Prostate gland (tissue), 2 donors: ENCODE data around the gene PICALM.

Experiments used
- CTCF ChIP-seq, 4 experiments: fragments of 200-600 bp in 2 of 4; fragments of 450-650 bp in 2 of 4; sonication (generic) in 2 of 4; IDR thresholded peaks; 1 replicate in 3 of 4; 2 replicates in 1 of 4; pipeline ENCODE4 v1.5.1; 2016 to 2019; ENCODE audit warnings: antibody characterized with exemption in 4 of 4, mild to moderate bottlenecking in 2 of 4, moderate library complexity in 2 of 4
- POLR2A ChIP-seq: fragments of 450-650 bp; IDR thresholded peaks from one replicate; pipeline ENCODE4 v1.6.1; 2016; ENCODE audit warnings: antibody characterized with exemption, mild to moderate bottlenecking
- POLR2AphosphoS5 ChIP-seq: sonication (generic); formaldehyde crosslinking; IDR thresholded peaks from one replicate; pipeline ENCODE4 v1.6.1; 2017; ENCODE audit warnings: antibody characterized with exemption

- no peak for TF ChIP-seq CTCF (IDR thresholded peaks at IDR 0.05)
- no peak for TF ChIP-seq POLR2A
- TF ChIP-seq POLR2AphosphoS5, result no peak
Observed at GRCh38 chr11:85991508-85991907, 77.4 kb downstream of the PICALM start.
